ENCODE measurements around the gene SMARCA4. TPM values are rescaled to one million over a fixed set of nuclear protein-coding genes. Genes with fewer than 3 reads are reported as not detected.
A peak's percentile ranks its signal among the peaks of the same experiment; 100 is the strongest.

SMARCA4 gene
- total RNA-seq, 1 donor from 2014 or later = 274 TPM

- H3K4me3 Mint-ChIP-seq = peak overlapping the region; percentile 47
- no peak for TF ChIP-seq CTCF (IDR thresholded peaks at IDR 0.05; ENCODE audit: unreplicated experiment)
- no peaks in the 10 kb centered on the region for H3K27me3 Mint-ChIP-seq (ENCODE audit: low read depth)
- H3K9me3 Mint-ChIP-seq = no peaks in the 10 kb centered on the region
- no peak for DNase-seq (ENCODE audit: low spot score in 2 of 2, unreplicated experiment in 2 of 2)
- H3K4me1 Mint-ChIP-seq = peaks cover 35% of the 10 kb centered on the region
- H3K27ac Mint-ChIP-seq = peak overlapping the region; percentile 11
- peaks cover 2% of the 10 kb centered on the region for H3K36me3 Mint-ChIP-seq
Measured at GRCh38 chr19:10963865-10964264, 3.0 kb downstream of the SMARCA4 start.

GRCh38 chr19:10964903-10965302 is 4.1 kb downstream of the SMARCA4 start:
- H3K9me3 Mint-ChIP-seq = no peaks in the 10 kb centered on the region
- peak overlapping the region; percentile 21 for H3K27ac Mint-ChIP-seq
- TF ChIP-seq CTCF (IDR thresholded peaks at IDR 0.05; ENCODE audit: unreplicated experiment) = peak; percentile 13
- H3K27me3 Mint-ChIP-seq (ENCODE audit: low read depth) = no peaks in the 10 kb centered on the region
- no peak for DNase-seq (ENCODE audit: low spot score in 2 of 2, unreplicated experiment in 2 of 2)
- peaks cover 2% of the 10 kb centered on the region for H3K36me3 Mint-ChIP-seq
- H3K4me1 Mint-ChIP-seq = peaks cover 32% of the 10 kb centered on the region
- H3K4me3 Mint-ChIP-seq = no peak overlapping the region

- Mint-ChIP-seq H3K9me3 (no peaks in the 10 kb centered on the region), H3K27ac (peak overlapping the region; percentile 71), H3K4me3 (no peak overlapping the region), H3K36me3 (peaks cover 2% of the 10 kb centered on the region), H3K27me3 (ENCODE audit: low read depth) (no peaks in the 10 kb centered on the region), H3K4me1 (peaks cover 32% of the 10 kb centered on the region)
- no peak for DNase-seq (ENCODE audit: low spot score in 2 of 2, unreplicated experiment in 2 of 2)
- TF ChIP-seq CTCF (IDR thresholded peaks at IDR 0.05; ENCODE audit: unreplicated experiment) = no peak
Measured at GRCh38 chr19:10965398-10965797, 4.6 kb downstream of the SMARCA4 start.

GRCh38 chr19:10966809-10967208 is 6.0 kb downstream of the SMARCA4 start:
- DNase-seq (ENCODE audit: low spot score in 2 of 2, unreplicated experiment in 2 of 2) = no peak
- TF ChIP-seq CTCF (IDR thresholded peaks at IDR 0.05; ENCODE audit: unreplicated experiment) = no peak
- H3K36me3 Mint-ChIP-seq = peaks cover 2% of the 10 kb centered on the region
- H3K4me1 Mint-ChIP-seq = peaks cover 32% of the 10 kb centered on the region
- no peak overlapping the region for H3K4me3 Mint-ChIP-seq
- no peaks in the 10 kb centered on the region for H3K27me3 Mint-ChIP-seq (ENCODE audit: low read depth)
- peak overlapping the region; percentile 69 for H3K27ac Mint-ChIP-seq
- H3K9me3 Mint-ChIP-seq = no peaks in the 10 kb centered on the region

GRCh38 chr19:10968527-10969135 is 7.8 kb downstream of the SMARCA4 start:
- Mint-ChIP-seq H3K36me3 (peaks cover 5% of the 10 kb centered on the region), H3K9me3 (no peaks in the 10 kb centered on the region), H3K27me3 (ENCODE audit: low read depth) (no peaks in the 10 kb centered on the region), H3K4me3 (no peak overlapping the region), H3K4me1 (peaks cover 19% of the 10 kb centered on the region), H3K27ac (peak overlapping the region; percentile 30)
- no peak for TF ChIP-seq CTCF (IDR thresholded peaks at IDR 0.05; ENCODE audit: unreplicated experiment)
- no peak for DNase-seq (ENCODE audit: low spot score in 2 of 2, unreplicated experiment in 2 of 2)

Measured in mesothelial cell of epicardium (in vitro differentiated cells).